HG03025 (cell line): ENCODE data around the gene MYCBP2.
A peak's percentile ranks its signal among the peaks of the same experiment; 100 is the strongest.

ENCODE experiments used
- ATAC-seq: cut with Tn5 transposase; IDR thresholded peaks from one replicate; pipeline ENCODE4 v1.9.1; 2021; ENCODE audit warnings: mild to moderate bottlenecking, moderate library complexity; ENCODE audit not compliant: unreplicated experiment, low FRiP score

MYCBP2 gene

DNA sequence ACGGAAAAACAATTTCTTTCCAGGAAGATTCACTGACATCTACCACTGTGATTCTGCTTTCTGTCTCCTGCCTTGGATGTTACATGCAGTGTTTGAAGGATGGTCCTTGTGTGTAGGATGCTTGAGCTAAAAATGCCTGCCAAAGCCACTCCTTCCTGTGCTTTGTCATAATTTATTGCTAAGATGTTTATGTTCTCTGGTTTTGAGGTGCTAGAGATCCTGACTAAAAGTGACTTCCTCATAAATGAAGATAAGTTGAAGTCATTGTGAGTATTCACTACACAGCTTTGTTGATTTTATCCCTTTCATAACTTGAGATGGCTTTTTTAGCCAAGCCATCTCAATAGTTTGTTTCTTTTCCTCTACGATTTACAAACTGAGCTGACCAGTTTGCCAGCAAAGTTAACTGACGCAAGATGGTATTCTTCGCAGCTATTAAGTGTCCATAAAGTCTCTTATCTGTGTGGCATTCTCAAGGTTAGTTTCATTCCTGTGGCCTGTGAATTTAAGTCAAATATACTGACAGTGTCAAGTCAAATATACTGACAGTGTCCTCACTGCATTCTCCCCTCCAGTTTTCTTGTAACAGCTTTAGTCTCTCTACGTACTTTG is 284.2 kb downstream of the MYCBP2 start:
- no peak for ATAC-seq

DNA sequence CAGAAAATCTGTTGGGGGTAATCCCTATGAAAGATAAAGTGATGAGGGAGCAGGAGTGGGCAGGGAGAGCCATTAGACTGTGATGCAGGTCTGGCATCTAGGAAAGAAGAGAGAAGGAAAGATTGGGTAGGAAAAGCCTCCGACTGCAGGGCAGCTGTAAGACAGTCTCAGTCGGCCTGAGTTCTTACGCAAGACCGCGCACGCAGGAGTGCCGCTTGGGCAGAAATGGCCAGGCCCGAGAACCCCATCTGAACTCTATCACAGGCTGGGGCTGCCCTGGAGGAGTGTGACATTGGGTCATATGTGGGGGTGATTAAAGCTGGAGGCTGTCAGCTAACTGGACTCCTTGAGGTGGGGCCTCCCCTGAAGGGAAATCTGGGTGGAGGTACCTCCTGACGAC is 286.1 kb downstream of the MYCBP2 start:
- ATAC-seq: no peak

DNA sequence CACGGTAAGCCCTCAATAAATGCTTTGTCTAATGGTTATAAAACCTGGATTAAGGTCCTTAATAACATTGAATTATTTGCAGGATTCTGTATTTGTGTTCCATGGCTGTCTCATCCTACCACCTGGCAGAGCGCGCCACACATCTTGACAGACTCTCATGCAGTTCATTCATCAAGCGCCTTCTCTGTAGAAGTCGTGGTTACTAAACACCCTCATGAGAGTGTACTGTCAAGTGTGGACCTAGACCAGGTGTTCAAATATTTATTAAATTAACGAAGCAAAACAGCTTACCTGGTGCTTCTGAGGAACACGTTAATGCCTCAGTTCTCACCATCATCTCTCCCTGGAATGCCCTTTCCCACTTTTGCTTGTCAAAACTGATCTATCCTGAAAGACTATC is 286.8 kb downstream of the MYCBP2 start:
- no peak for ATAC-seq

DNA sequence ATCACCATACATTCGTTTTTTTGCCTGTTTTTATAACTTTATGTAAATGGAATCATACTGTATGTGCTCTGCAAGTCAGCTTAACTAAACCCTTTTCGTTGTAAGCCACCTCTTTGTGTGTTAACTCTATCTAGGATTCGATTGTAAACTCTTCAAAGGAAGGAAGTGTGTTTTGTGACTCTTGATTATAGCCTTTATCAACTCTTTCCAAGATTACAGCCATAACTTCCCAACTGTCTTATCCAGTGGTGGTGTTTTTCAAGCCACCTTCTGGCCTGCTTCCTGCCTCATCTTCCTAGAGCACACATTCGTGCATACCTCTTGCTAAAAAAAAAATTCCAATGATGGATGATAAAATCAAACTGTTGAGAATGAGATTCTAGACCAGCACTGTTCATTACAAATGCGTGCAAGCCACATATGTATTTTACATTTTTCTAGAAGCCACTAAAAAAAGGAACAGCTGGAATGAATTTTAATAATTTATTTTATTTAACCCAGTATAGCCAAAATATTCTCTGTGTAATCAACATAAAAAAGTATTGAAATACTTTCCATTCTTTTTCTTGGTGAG is 287.9 kb downstream of the MYCBP2 start:
- no peak for ATAC-seq

DNA sequence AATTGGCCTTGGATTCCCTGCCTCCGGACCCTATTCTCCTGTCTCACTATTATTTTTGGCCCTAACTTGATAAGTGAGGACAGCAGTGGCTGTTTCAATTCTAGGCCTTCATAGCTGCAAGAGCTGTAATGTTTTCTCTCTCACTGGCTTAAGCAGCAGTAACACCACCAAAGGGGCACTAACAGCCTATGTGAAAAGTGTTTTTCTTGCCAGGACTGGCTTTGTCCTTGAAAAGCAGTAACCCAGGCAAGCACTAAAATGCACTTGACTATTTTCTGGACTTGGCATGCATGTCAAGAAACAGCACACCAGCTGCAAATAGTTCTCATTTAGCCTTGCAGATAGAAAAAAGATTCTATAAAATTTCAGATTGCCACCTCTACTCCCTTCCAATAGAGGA is 290.6 kb downstream of the MYCBP2 start:
- ATAC-seq: no peak

DNA sequence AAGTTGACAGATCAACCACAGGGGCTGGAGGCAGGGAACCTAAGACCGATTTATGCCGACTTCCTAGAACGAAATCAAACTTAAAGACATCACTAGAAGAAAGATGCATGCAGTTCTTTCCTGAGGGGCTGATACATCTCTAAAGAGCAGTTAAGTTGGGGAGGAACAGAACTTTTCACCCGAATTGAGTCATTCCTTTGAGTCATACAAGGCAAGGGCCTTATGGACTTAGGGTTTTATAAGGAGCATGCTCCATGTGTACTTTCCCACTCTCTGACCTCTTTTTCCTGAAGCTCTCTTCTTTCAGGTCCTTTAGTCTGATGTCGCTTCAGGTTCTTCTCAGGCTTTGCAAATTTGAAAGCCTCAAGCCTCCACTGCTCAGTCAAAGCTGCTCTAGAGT is 292.0 kb downstream of the MYCBP2 start:
- ATAC-seq: no peak

DNA sequence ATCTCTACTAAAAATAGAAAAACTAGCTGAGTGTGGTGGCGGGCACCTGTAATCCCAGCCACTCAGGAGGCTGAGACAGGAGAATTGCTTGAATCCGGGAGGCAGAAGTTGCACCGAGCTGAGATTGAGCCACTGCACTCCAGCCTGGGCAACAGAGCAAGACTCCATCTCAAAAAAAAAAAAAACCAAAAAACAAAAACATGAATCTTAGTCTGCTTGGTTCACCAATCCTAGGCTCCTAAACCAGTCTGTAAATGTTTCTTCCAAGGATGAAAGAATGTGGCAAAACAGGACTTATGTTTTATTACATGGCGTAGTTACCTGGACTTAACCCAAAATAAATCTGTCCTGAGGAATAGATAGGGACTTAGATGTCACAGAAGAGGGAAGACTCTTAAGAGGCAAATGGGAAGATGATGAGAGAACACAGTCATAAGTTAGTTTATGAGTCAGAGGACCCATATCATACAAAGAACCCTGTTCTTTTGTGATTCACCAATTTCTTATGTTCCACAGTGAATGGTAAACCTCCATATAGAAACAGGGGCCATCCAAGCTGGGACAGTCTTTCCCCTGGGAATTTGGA is 293.1 kb downstream of the MYCBP2 start:
- no peak for ATAC-seq

DNA sequence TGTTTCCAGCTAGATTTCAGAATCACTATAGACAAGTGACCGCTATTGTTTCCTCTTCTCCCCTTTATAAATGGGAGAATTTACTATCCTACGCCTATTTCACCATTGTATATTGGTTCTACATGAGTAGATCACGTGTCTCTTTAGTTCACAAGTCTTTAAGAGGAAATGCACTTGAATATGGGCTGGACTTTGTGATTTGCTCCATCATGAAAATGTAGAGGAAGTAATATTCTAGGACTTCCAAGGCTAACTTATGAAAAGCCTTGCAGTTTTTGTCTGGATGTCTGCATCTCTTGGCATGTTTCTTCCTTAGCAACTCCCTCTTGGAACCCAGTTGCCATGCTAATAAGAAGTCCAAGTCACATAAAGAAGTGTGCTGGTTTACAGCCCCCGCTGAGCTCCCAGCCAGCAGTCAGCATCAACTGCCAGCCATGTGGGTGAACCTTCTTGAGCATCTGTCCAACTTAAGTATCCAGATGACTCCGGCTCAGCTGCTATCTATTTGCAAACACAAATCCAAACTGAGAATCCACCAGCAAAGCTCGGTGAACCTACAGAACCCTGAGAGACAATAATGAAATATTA is 295.1 kb downstream of the MYCBP2 start:
- no peak for ATAC-seq

DNA sequence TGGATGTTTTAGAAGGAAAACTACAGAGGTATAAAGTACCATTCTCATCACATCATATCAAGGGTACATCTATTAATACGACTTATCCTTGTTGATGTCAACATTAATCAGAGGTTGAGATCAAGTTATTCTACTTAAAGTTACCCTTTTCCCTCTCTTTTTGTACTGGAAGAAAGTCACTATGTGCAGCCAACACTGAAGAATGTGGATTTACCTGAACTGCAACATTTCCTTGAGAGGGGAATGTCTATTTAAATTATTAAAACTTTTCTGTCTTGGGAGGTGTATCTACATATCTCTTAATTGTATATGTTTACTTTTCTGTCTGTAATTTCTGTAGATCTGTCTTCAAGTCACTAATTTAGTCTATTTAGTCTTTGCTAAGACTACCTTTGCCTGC is 297.5 kb downstream of the MYCBP2 start:
- no peak for ATAC-seq

DNA sequence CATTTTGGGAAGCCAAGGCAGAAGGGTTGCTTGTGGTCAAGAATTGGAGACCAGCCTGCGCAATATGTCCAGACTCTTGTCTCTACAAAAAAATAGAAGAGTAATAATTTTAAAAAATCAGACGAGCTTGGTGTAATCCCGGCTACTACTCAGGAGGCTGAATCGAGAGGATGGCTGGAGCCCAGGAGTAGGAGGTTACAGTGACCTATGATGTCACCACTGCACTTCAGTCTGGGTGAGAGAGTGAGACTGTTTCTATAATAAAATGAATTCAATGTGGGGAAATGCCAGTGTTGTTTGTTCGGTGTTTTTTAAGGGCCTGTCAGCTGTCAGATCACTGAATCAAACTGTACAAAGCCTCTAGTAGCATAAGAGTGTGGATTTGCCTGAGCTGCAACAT is 298.7 kb downstream of the MYCBP2 start:
- no peak for ATAC-seq

DNA sequence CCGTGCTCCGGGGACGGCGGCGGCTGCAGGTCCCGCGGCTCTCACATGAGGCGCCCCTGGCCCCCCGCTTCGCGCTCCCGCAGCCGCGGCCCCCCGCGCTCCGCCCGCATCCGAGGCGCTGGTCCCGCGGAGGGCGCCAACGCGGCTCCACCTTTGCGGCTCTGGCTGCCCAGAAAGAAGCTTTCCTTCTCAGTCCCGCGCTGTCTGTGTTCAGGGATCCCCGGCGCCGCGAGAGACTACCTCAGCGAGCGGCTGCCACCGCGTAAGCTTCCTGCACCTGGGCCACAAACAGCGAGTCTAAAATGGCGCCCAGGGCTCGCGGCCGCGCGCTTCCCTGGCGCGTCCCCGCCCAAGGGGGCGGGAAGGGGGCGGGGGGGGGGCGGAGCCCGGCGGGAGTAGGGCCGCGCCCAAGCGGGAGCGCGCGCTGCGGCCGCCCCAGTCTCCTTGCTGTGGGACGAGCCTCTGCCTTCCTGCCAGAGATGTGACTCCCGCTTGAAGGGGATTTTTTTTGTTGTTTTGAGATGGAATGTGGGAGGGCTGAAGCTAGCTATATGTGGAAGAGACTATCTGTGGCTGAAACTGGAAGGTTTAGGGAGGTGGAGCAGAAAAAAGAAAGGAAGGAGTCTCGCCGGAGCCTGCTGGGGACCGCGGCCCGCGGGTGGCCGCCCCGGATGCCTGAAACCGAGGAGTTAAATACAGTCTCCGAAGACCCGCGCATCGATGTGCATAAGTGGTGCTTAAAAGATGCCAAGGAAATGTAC is 299.9 kb downstream of the MYCBP2 start, which contains the start of gene FBXL3:
Gene FBXL3 (minus strand): TSS at position 299 of the 761 bp plus-strand sequence. CDS start 5,299 bp downstream, outside the sequence.
- ATAC-seq: peak; percentile 44

DNA sequence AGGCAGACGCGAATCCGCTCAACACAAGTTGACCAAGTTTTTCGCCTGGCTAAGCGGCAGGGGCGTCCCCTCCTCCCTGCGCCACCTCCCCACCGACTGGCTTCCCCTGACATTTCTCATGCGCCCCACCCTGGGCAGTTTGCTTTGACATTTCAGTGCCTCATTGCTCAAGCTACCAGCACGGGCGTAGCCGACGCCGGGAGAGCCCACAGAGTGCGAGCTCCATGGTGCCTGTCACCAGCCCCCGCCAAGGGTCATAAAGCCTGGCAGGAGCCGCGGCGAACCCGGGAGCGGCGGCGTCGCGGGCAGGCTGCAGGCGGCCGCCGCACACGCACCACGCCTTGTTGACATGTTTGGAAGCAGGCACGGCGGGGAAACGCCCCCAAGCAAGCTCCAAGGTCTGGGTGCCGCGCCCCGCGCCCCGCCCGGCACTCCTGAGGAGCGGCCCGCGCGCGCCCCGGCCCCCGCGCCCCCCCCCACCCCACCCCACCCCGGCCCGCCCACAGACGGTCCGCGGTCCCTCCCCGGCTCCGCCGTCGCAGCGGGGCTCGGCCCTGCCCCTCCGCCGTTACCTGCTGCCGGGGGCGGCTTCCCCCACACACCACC is 300.5 kb downstream of the MYCBP2 start:
- ATAC-seq: peak; percentile 46

DNA sequence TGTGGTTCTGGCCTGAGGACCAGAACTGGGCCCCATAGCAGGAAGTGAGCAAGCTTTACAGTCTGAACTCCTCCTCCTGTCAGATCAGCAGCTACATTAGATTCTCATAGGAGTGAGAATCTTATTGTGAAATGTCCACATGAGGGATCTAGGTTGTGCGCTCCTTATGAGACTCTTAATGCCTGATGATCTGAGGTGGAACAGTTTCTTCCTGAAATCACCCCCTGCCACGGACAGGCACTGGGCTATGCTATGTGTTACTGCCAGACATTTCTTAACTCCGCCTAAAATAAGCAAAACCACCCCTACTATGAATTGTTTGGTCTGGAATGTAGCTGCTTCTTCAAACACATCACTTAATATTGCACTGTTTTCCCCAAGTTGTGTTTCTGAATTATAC is 304.6 kb downstream of the MYCBP2 start:
- ATAC-seq: no peak

DNA sequence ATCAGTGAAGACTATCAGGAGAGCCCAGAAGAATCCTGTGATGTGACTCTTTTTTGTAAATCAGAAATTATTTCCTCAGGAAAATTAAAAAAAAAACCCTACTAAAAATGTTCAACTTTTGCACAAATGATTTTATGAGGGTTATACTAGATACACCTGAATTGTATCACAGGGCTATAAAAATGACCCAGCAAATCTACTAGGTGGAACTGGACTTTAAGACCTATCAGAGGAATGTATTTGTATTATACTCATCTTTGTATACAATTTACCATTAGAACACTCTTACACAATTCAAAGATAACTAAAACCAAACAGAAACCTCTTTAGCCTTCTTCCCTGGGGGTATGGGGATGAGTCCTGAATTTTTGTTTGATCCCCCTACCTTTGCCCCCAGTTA is 307.1 kb downstream of the MYCBP2 start:
- no peak for ATAC-seq

DNA sequence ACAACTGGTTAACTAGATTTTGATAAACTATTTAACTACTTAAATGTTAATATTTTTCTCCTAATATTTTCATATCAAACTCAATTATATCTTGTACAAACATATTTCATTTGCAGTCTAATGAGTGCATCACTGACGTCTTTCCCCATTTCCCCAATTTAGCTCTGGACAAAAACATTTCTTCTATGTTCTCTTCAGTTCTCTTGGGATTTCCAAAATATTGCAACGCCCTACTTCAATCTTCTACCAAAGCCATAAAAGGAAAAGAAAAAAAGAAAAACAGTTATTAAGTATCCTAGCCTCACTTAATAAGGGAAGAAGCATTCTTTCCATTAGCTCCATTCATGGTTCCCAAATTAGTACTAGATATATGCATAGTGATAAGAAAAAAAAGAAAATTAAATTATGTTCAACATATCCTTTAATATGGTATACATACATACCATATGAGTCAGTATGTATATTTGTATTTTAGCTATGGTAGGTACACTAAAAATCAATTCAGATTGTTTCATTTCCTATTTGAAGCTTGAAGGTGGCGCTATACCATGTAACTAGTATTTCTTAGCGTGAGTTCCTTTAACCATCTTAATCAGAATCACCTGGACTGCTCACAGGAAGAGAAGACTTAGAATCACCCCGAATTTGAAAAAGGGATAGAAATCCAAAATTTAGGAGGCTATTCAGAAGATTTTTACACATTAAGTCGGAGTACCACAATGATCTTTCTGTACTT is 309.8 kb downstream of the MYCBP2 start:
- ATAC-seq: no peak

DNA sequence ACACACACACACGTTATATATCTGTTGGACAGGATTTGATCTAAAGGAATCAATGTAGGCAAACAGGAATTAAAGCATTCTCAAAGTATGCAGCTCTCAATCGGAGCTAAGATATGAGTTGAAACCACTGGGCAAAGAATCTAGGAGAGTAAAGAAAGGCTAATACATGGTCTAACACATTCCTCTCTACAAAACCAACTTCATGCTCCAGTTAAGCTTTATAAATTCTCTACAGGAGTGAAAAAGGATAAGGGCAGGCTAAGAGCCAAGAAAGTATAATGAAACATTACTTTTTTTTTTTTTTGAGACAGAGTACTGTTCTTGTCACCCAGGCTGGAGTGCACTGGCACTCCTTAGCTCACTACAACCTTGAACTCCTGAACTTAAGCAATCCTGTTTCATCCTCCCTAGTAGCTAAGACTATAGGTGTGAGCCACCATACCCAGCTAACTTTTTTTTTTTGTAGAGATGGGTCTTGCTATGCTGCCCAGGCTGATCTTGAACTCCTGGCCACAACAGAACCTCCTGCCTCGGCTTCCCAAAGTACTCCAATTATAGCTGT is 310.6 kb downstream of the MYCBP2 start:
- ATAC-seq: no peak

DNA sequence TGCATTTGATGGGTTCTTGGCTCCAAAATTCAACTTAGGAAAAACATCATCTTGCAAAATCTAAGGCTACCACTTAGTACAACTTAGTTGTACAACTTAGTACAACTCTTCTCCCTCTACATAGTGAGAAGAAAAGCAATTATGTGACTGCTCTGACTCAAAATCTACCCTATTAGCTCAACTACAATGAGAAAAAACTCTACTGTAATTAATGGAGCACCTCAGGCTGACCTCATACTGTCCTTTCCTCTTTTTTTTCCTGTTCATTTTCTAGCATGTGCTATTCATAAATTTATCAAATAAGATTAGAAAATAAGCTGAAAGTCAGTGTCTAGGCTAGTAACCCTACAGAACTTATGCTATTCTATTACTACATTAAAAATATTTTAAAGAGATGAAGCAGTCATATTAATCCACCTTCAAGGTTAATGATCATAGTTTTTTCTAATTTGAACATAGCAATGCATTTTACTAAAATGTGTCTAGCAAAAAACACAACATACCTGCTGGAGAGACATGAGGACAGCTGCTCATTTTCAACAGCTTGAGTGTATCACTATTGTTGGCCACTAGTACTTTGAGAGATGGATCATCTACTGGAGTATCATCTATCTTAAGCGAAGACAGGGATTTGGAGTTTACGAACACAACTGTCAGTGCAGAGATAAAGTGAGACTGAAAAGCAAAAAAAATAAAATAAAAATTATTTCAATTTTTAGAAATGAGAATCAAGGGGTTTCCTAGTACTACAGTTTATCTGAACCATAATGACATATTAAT is 311.8 kb downstream of the MYCBP2 start:
- ATAC-seq: no peak

DNA sequence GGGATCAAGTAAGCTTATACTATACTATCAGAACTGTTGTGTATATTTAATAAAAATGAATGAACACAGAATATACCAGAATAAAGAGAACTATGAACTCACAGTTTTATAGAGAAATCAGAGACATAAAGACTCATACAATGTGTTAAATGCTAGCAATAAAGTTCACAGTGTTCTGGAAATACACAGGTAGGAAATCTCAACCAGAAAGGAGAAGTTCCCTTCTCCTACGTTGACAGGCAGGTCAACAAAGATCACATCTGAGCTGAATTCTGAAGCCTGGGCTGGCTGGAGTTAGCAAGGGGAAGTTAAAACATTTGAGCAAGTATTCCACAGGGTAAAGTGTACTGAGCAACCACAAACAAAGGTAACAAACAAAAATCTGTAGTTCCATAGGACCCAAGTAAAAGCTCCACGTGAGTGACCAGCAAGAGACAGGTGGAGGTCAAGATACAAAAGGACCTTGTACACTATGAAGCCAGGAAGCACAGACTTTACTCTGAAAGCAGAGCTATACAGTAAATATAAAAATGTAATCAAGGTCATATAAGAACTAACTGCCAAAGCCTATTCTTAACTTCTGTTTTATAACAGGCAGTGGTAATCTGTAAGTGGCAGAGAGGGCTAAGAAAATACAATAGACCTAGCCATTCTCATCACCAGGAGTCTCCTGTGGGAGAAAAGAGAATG is 312.9 kb downstream of the MYCBP2 start:
- ATAC-seq: no peak
